ENCODE results near the gene TMEM132D.

TMEM132D gene

DNA sequence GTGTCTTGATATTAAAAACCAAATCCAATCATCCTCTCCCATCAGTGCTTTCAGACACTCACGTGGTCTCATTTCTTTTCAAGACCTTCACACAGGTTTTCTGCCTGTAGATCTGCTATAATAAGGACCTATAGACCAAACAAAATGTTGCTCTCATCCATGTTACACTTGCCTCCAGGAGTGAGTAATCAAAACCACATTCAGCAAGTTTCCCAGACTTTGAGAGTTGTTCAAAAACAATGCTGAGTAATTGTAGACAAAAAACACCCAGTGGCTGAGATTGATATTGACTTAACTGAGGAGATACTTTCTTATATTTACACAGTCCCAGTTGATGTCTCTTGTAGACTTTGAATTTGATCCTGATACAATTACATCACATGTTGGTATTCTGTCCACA, 383.1 kb downstream of the TMEM132D start:
- Histone ChIP-seq H3K27ac (ENCODE audit: extremely low read depth, low read depth, low read length) (no peak overlapping the region), H3K4me1 (ENCODE audit: control insufficient read depth, insufficient read depth, low read length) (no peaks in the 10 kb centered on the region), H3K9me3 (ENCODE audit: control insufficient read depth, insufficient read depth, low read depth, low read length) (no peaks in the 10 kb centered on the region), H3K36me3 (ENCODE audit: control insufficient read depth in 2 of 2, insufficient read depth in 1 of 2, low read length in 2 of 2) (no peaks in the 10 kb centered on the region), H3K4me3 (ENCODE audit: low read depth, low read length) (no peak overlapping the region)
- TF ChIP-seq, protein P1, sequence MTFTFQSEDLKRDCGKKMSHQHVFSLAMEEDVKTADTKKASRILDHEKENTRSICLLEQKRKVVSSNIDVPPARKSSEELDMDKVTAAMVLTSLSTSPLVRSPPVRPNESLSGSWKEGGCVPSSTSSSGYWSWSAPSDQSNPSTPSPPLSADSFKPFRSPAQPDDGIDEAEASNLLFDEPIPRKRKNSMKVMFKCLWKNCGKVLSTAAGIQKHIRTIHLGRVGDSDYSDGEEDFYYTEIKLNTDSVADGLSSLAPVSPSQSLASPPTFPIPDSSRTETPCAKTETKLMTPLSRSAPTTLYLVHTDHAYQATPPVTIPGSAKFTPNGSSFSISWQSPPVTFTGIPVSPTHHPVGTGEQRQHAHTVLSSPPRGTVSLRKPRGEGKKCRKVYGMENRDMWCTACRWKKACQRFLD (tag by site-specific recombination; IDR thresholded peaks at IDR 0.05) = no peak
- no peak for TF ChIP-seq ZNF473 (tag by site-specific recombination; IDR thresholded peaks at IDR 0.05)
- TF ChIP-seq SCRT1 (tag by site-specific recombination; IDR thresholded peaks at IDR 0.05; ENCODE audit: borderline replicate concordance) = no peak
- TF ChIP-seq ZBTB1 (tag by site-specific recombination; IDR thresholded peaks at IDR 0.05) = no peak
- no peak for TF ChIP-seq ZNF449 (tag by site-specific recombination; IDR thresholded peaks at IDR 0.05)
- TF ChIP-seq, protein P2, sequence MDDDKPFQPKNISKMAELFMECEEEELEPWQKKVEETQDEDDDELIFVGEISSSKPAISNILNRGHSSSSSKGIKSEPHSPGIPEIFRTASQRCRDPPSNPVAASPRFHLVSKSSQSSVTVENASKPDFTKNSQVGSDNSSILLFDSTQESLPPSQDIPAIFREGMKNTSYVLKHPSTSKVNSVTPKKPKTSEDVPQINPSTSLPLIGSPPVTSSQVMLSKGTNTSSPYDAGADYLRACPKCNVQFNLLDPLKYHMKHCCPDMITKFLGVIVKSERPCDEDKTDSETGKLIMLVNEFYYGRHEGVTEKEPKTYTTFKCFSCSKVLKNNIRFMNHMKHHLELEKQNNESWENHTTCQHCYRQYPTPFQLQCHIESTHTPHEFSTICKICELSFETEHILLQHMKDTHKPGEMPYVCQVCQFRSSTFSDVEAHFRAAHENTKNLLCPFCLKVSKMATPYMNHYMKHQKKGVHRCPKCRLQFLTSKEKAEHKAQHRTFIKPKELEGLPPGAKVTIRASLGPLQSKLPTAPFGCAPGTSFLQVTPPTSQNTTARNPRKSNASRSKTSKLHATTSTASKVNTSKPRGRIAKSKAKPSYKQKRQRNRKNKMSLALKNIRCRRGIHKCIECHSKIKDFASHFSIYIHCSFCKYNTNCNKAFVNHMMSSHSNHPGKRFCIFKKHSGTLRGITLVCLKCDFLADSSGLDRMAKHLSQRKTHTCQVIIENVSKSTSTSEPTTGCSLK (tag by site-specific recombination; IDR thresholded peaks at IDR 0.05) = no peak
- CTCF ChIA-PET = interaction anchor here (0.6 kb wide), 1 partner anchor 1925 kb away, joined by 4 read pairs; no protein-coding TSS in a partner anchor
- POLR2A ChIA-PET = no interaction called here

- H3K36me3 ChIP-seq (ENCODE audit: control insufficient read depth in 2 of 2, insufficient read depth in 1 of 2, low read length in 2 of 2) = no peaks in the 10 kb centered on the region
- ChIA-PET POLR2A (no interaction called here), CTCF (no interaction called here)
- no peaks in the 10 kb centered on the region for H3K9me3 ChIP-seq (ENCODE audit: control insufficient read depth, insufficient read depth, low read depth, low read length)
- no peaks in the 10 kb centered on the region for H3K4me1 ChIP-seq (ENCODE audit: control insufficient read depth, insufficient read depth, low read length)
- H3K4me3 ChIP-seq (ENCODE audit: low read depth, low read length) = no peak overlapping the region
- no peak overlapping the region for H3K27ac ChIP-seq (ENCODE audit: extremely low read depth, low read depth, low read length)
- TF ChIP-seq FEZF1 (tag by site-specific recombination; IDR thresholded peaks at IDR 0.05) (no peak), ZNF48 (tag by site-specific recombination; IDR thresholded peaks at IDR 0.05) (no peak), ZNF610 (tag by site-specific recombination; IDR thresholded peaks at IDR 0.05; ENCODE audit: borderline replicate concordance) (no peak), ZBTB21 (tag by site-specific recombination; IDR thresholded peaks at IDR 0.05) (0 out of 2 replicates have a peak, but pooled peaks have one; percentile 44), ZNF585B (tag by site-specific recombination; IDR thresholded peaks at IDR 0.05) (no peak)
- TF ChIP-seq, protein P3, sequence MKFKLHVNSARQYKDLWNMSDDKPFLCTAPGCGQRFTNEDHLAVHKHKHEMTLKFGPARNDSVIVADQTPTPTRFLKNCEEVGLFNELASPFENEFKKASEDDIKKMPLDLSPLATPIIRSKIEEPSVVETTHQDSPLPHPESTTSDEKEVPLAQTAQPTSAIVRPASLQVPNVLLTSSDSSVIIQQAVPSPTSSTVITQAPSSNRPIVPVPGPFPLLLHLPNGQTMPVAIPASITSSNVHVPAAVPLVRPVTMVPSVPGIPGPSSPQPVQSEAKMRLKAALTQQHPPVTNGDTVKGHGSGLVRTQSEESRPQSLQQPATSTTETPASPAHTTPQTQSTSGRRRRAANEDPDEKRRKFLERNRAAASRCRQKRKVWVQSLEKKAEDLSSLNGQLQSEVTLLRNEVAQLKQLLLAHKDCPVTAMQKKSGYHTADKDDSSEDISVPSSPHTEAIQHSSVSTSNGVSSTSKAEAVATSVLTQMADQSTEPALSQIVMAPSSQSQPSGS (tag by site-specific recombination; IDR thresholded peaks at IDR 0.05; ENCODE audit: low read depth) = peak; percentile 76; the same call in 1 of the 2 replicates
- TF ChIP-seq, protein P4, sequence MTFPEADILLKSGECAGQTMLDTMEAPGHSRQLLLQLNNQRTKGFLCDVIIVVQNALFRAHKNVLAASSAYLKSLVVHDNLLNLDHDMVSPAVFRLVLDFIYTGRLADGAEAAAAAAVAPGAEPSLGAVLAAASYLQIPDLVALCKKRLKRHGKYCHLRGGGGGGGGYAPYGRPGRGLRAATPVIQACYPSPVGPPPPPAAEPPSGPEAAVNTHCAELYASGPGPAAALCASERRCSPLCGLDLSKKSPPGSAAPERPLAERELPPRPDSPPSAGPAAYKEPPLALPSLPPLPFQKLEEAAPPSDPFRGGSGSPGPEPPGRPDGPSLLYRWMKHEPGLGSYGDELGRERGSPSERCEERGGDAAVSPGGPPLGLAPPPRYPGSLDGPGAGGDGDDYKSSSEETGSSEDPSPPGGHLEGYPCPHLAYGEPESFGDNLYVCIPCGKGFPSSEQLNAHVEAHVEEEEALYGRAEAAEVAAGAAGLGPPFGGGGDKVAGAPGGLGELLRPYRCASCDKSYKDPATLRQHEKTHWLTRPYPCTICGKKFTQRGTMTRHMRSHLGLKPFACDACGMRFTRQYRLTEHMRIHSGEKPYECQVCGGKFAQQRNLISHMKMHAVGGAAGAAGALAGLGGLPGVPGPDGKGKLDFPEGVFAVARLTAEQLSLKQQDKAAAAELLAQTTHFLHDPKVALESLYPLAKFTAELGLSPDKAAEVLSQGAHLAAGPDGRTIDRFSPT (tag by site-specific recombination; IDR thresholded peaks at IDR 0.05) = no peak
- TF ChIP-seq, protein P5, sequence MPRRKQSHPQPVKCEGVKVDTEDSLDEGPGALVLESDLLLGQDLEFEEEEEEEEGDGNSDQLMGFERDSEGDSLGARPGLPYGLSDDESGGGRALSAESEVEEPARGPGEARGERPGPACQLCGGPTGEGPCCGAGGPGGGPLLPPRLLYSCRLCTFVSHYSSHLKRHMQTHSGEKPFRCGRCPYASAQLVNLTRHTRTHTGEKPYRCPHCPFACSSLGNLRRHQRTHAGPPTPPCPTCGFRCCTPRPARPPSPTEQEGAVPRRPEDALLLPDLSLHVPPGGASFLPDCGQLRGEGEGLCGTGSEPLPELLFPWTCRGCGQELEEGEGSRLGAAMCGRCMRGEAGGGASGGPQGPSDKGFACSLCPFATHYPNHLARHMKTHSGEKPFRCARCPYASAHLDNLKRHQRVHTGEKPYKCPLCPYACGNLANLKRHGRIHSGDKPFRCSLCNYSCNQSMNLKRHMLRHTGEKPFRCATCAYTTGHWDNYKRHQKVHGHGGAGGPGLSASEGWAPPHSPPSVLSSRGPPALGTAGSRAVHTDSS (tag by site-specific recombination; IDR thresholded peaks at IDR 0.05) = peak; percentile 85
These were observed 400.0 kb downstream of the TMEM132D start for GRCh38 chr12:129503802-129504201.

All from HEK293 (cell line).